WERI-Rb-1 (cell line): ENCODE measurements around the gene UBE2G1.

Source experiments
- DNase-seq: peaks from one replicate; pipeline ENCODE4 v3.0.0-alpha.2; 2020
- H3K27ac ChIP-seq: fragments of 250-450 bp; sonication (Bioruptor Pico); 2 replicates; pipeline ENCODE4 v1.5.1; 2020; ENCODE audit warnings: mild to moderate bottlenecking, moderate library complexity
- H3K27me3 ChIP-seq: fragments of 250-450 bp; sonication (Bioruptor Pico); 2 replicates; pipeline ENCODE4 v1.5.1; 2021; ENCODE audit warnings: mild to moderate bottlenecking, low read depth, moderate library complexity; ENCODE audit not compliant: insufficient read depth, severe bottlenecking
- H3K36me3 ChIP-seq: fragments of 250-450 bp; sonication (Bioruptor Pico); 2 replicates; pipeline ENCODE4 v1.5.1; 2020; ENCODE audit warnings: mild to moderate bottlenecking, moderate library complexity
- H3K4me3 ChIP-seq: 2 replicates; pipeline ENCODE4 v1.5.1; 2011; ENCODE audit warnings: low read depth, mild to moderate bottlenecking, control low read depth, low read length
- H3K9me3 ChIP-seq: fragments of 250-450 bp; sonication (Bioruptor Pico); 2 replicates; pipeline ENCODE4 v1.5.1; 2021; ENCODE audit warnings: mild to moderate bottlenecking, moderate library complexity; ENCODE audit not compliant: severe bottlenecking
- CTCF ChIP-seq: IDR thresholded peaks from 2 replicates; pipeline ENCODE4 v1.5.1; 2011; ENCODE audit warnings: low read depth, mild to moderate bottlenecking, control low read depth, inconsistent platforms, low read length

UBE2G1 gene

DNA sequence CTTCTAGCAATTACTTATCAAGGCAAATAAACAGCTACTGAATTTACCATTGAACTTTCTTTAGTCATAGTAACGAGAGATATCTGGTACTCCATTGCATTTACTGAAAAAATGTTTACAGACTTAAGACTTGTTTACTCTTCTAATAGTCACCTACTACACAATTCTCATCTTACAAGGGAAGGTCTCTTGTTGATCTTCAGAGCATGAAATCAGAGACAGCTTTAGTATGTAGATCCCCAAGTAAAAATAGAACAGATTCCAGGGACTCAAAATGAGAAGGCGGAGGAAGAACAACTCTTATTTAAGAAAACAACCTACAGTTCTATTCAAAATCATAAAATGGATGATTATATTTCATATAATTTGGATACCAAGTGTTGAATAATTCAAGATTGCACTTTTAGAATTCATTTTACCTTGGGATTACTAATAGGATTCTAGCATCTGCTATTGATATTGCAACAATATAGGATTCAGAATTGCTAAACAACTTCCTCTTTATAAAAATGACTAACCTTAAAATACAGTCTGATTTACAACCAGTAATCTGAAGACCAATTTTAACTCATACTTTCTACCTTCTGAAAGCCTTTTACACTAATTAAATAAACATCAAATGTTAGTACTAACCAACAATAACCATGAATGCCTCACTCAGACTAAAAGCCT is 20.8 kb downstream of the UBE2G1 start:
- Histone ChIP-seq H3K27ac (no peak overlapping the region), H3K36me3 (no peaks in the 10 kb centered on the region), H3K4me3 (no peak overlapping the region), H3K9me3 (no peaks in the 10 kb centered on the region), H3K27me3 (no peaks in the 10 kb centered on the region)
- TF ChIP-seq CTCF = no peak
- no peak for DNase-seq

DNA sequence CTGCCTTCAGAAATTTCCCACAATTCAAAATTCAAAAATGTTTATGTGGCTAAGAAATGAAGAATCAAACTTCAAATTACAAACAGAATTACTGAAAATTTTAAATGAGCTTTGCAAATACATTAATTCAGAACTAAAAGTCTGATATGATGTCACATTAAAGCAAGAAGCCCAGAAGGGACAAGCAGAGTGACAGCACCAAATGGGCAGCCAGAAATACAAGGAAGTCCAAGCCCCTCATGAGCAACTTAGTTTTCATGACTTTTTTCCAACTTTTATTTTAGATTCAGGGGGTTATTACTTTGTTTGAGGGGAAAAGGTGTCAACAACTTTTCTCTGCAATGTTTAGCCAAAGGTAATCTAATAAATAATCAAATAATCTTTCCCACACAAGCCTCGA is 21.5 kb downstream of the UBE2G1 start:
- no peaks in the 10 kb centered on the region for H3K27me3 ChIP-seq
- no peak overlapping the region for H3K4me3 ChIP-seq
- no peak overlapping the region for H3K27ac ChIP-seq
- DNase-seq = no peak
- no peaks in the 10 kb centered on the region for H3K9me3 ChIP-seq
- no peaks in the 10 kb centered on the region for H3K36me3 ChIP-seq
- no peak for TF ChIP-seq CTCF

DNA sequence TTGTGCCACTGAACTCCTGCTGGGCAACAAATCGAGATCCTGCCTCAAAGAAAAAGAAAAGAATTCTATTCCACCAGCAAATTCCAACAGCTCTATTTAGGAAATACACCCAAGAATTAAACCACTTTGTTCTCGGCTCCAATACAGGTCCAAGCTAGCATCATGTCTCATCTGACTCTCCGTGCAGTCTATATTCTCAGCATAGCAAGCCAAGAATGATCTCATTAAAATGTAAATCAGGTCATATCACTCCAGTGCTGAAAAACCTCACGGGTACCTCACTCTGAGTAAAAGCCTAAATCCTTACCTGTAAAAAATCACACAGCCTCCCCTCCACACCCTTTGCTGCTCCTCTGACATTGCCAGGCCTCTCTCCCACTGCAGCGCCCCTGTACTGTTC is 23.9 kb downstream of the UBE2G1 start:
- no peak overlapping the region for H3K27ac ChIP-seq
- H3K36me3 ChIP-seq = no peaks in the 10 kb centered on the region
- no peak overlapping the region for H3K4me3 ChIP-seq
- TF ChIP-seq CTCF = no peak
- DNase-seq = no peak
- H3K27me3 ChIP-seq = no peaks in the 10 kb centered on the region
- H3K9me3 ChIP-seq = no peaks in the 10 kb centered on the region

- no peak for TF ChIP-seq CTCF
- Histone ChIP-seq H3K27ac (no peak overlapping the region), H3K27me3 (no peaks in the 10 kb centered on the region), H3K36me3 (no peaks in the 10 kb centered on the region), H3K4me3 (no peak overlapping the region), H3K9me3 (no peaks in the 10 kb centered on the region)
- DNase-seq = no peak
Observed at GRCh38 chr17:4341616-4341977, 24.9 kb downstream of the UBE2G1 start.

- no peak for TF ChIP-seq CTCF
- no peak overlapping the region for H3K27ac ChIP-seq
Observed at GRCh38 chr17:4340914-4341615, 25.4 kb downstream of the UBE2G1 start.

More at GRCh38 chr17:4340914-4341615, 25.4 kb downstream of the UBE2G1 start:
- no peaks in the 10 kb centered on the region for H3K9me3 ChIP-seq
- no peak overlapping the region for H3K4me3 ChIP-seq
- no peaks in the 10 kb centered on the region for H3K27me3 ChIP-seq
- DNase-seq = no peak
- no peaks in the 10 kb centered on the region for H3K36me3 ChIP-seq
